ENCODE measurements around the gene SLC9A3. TPM values are rescaled to one million over a fixed set of nuclear protein-coding genes. Genes with fewer than 3 reads are reported as not detected.
A peak's percentile ranks its signal among the peaks of the same experiment; 100 is the strongest.

Gene SLC9A3
- total and polyA plus RNA-seq, 2 of the 13 experiments (the other 11 are each of a cell fraction or from before 2014, with no cell fraction given), result 1.5 to 1.8 TPM

GRCh38 chr5:431001-431710 lies 93.1 kb downstream of the SLC9A3 start (continued):
- no peak for TF ChIP-seq ZBTB43 (CRISPR knock-in tag; conservative IDR thresholded peaks at IDR 0.05)
- no peak for TF ChIP-seq BHLHE40 (IDR thresholded peaks at IDR 0.05; ENCODE audit: low read length)
- no peak for TF ChIP-seq ERF (CRISPR knock-in tag; IDR thresholded peaks at IDR 0.05)
- no peak for TF ChIP-seq ZNF670 (CRISPR knock-in tag; IDR thresholded peaks at IDR 0.05; ENCODE audit: borderline replicate concordance)
- no peak for TF ChIP-seq TP53 (CRISPR knock-in tag; conservative IDR thresholded peaks at IDR 0.05)
- TF ChIP-seq ZNF331 (CRISPR knock-in tag; IDR thresholded peaks at IDR 0.05), result peak; percentile 24; the same call in 1 of the 2 replicates
- TF ChIP-seq ETS1 (CRISPR knock-in tag; IDR thresholded peaks at IDR 0.05), result no peak
- TF ChIP-seq ZNF251 (CRISPR knock-in tag; IDR thresholded peaks at IDR 0.05), result no peak
- no peak for TF ChIP-seq RERE (CRISPR knock-in tag; IDR thresholded peaks at IDR 0.05; ENCODE audit: low read depth)
- TF ChIP-seq MYC (CRISPR knock-in tag; IDR thresholded peaks at IDR 0.05; ENCODE audit: borderline replicate concordance), result peak; percentile 50; the same call in 1 of the 2 replicates
- TF ChIP-seq, protein P1, sequence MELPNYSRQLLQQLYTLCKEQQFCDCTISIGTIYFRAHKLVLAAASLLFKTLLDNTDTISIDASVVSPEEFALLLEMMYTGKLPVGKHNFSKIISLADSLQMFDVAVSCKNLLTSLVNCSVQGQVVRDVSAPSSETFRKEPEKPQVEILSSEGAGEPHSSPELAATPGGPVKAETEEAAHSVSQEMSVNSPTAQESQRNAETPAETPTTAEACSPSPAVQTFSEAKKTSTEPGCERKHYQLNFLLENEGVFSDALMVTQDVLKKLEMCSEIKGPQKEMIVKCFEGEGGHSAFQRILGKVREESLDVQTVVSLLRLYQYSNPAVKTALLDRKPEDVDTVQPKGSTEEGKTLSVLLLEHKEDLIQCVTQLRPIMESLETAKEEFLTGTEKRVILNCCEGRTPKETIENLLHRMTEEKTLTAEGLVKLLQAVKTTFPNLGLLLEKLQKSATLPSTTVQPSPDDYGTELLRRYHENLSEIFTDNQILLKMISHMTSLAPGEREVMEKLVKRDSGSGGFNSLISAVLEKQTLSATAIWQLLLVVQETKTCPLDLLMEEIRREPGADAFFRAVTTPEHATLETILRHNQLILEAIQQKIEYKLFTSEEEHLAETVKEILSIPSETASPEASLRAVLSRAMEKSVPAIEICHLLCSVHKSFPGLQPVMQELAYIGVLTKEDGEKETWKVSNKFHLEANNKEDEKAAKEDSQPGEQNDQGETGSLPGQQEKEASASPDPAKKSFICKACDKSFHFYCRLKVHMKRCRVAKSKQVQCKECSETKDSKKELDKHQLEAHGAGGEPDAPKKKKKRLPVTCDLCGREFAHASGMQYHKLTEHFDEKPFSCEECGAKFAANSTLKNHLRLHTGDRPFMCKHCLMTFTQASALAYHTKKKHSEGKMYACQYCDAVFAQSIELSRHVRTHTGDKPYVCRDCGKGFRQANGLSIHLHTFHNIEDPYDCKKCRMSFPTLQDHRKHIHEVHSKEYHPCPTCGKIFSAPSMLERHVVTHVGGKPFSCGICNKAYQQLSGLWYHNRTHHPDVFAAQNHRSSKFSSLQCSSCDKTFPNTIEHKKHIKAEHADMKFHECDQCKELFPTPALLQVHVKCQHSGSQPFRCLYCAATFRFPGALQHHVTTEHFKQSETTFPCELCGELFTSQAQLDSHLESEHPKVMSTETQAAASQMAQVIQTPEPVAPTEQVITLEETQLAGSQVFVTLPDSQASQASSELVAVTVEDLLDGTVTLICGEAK (IDR thresholded peaks at IDR 0.05), result no peak
- TF ChIP-seq, protein P1 (CRISPR knock-in tag; IDR thresholded peaks at IDR 0.05), result no peak

All from HepG2 (cell line).